Measurements from ENCODE around the gene PAFAH1B2. TPM values are rescaled to one million over a fixed set of nuclear protein-coding genes. Genes with fewer than 3 reads are reported as not detected.

The PAFAH1B2 gene
- total RNA-seq, 2 experiments from 2014 or later: 67.5 to 67.6 TPM

- DNase-seq: no peak
- H3K9me3 Mint-ChIP-seq: no peaks in the 10 kb centered on the region
- peaks cover 35% of the 10 kb centered on the region for H3K4me1 Mint-ChIP-seq
- H3K4me3 Mint-ChIP-seq: peak overlapping the region; percentile 100
- H3K27ac Mint-ChIP-seq: peak overlapping the region; percentile 94
- H3K36me3 Mint-ChIP-seq: peaks cover 26% of the 10 kb centered on the region
- H3K27me3 Mint-ChIP-seq: peaks cover 15% of the 10 kb centered on the region
These were observed 1.3 kb downstream of the PAFAH1B2 start for GRCh38 chr11:117145393-117145761.

- Mint-ChIP-seq H3K27me3 (peaks cover 5% of the 10 kb centered on the region), H3K9me3 (no peaks in the 10 kb centered on the region), H3K4me3 (peak overlapping the region; percentile 100), H3K4me1 (peaks cover 38% of the 10 kb centered on the region), H3K36me3 (peaks cover 30% of the 10 kb centered on the region), H3K27ac (no peak overlapping the region)
- DNase-seq: no peak
These were observed 2.4 kb downstream of the PAFAH1B2 start for GRCh38 chr11:117146521-117146920.

GRCh38 chr11:117152066-117152465 lies 8.0 kb downstream of the PAFAH1B2 start:
- peaks cover 30% of the 10 kb centered on the region for H3K4me1 Mint-ChIP-seq
- peak overlapping the region; percentile 36 for H3K27ac Mint-ChIP-seq
- H3K9me3 Mint-ChIP-seq: no peaks in the 10 kb centered on the region
- no peaks in the 10 kb centered on the region for H3K27me3 Mint-ChIP-seq
- no peak overlapping the region for H3K4me3 Mint-ChIP-seq
- H3K36me3 Mint-ChIP-seq: peaks cover 21% of the 10 kb centered on the region
- DNase-seq: no peak

GRCh38 chr11:117154468-117154867 lies 10.4 kb downstream of the PAFAH1B2 start:
- Mint-ChIP-seq H3K27me3 (no peaks in the 10 kb centered on the region), H3K4me3 (no peak overlapping the region), H3K36me3 (peaks cover 15% of the 10 kb centered on the region), H3K27ac (no peak overlapping the region), H3K9me3 (no peaks in the 10 kb centered on the region), H3K4me1 (peaks cover 24% of the 10 kb centered on the region)
- DNase-seq: no peak

GRCh38 chr11:117157507-117157906 lies 13.4 kb downstream of the PAFAH1B2 start:
- Mint-ChIP-seq H3K36me3 (peaks cover 8% of the 10 kb centered on the region), H3K27me3 (no peaks in the 10 kb centered on the region), H3K27ac (no peak overlapping the region), H3K4me3 (no peak overlapping the region), H3K9me3 (no peaks in the 10 kb centered on the region), H3K4me1 (peaks cover 16% of the 10 kb centered on the region)
- no peak for DNase-seq

GRCh38 chr11:117159892-117160291 lies 15.8 kb downstream of the PAFAH1B2 start:
- H3K27ac Mint-ChIP-seq: no peak overlapping the region
- H3K4me1 Mint-ChIP-seq: peaks cover 14% of the 10 kb centered on the region
- DNase-seq: no peak
- no peaks in the 10 kb centered on the region for H3K9me3 Mint-ChIP-seq
- H3K27me3 Mint-ChIP-seq: no peaks in the 10 kb centered on the region
- H3K4me3 Mint-ChIP-seq: no peak overlapping the region
- peaks cover 9% of the 10 kb centered on the region for H3K36me3 Mint-ChIP-seq

- DNase-seq: no peak
- H3K27me3 Mint-ChIP-seq: no peaks in the 10 kb centered on the region
- peaks cover 11% of the 10 kb centered on the region for H3K4me1 Mint-ChIP-seq
- H3K27ac Mint-ChIP-seq: peak overlapping the region; percentile 34
- no peak overlapping the region for H3K4me3 Mint-ChIP-seq
- no peaks in the 10 kb centered on the region for H3K9me3 Mint-ChIP-seq
- H3K36me3 Mint-ChIP-seq: peaks cover 13% of the 10 kb centered on the region
These were observed 16.7 kb downstream of the PAFAH1B2 start for GRCh38 chr11:117160826-117161225.

GRCh38 chr11:117166491-117166890 lies 22.4 kb downstream of the PAFAH1B2 start:
- Mint-ChIP-seq H3K4me1 (peaks cover 7% of the 10 kb centered on the region), H3K9me3 (no peaks in the 10 kb centered on the region), H3K36me3 (peaks cover 14% of the 10 kb centered on the region), H3K27ac (no peak overlapping the region), H3K27me3 (no peaks in the 10 kb centered on the region), H3K4me3 (no peak overlapping the region)
- no peak for DNase-seq

- no peak overlapping the region for H3K4me3 Mint-ChIP-seq
These were observed 25.6 kb downstream of the PAFAH1B2 start for GRCh38 chr11:117169736-117170135.

GRCh38 chr11:117170210-117170609 lies 26.1 kb downstream of the PAFAH1B2 start:
- DNase-seq: no peak
- H3K9me3 Mint-ChIP-seq: no peaks in the 10 kb centered on the region
- H3K27me3 Mint-ChIP-seq: no peaks in the 10 kb centered on the region
- H3K27ac Mint-ChIP-seq: no peak overlapping the region
- peaks cover 14% of the 10 kb centered on the region for H3K4me1 Mint-ChIP-seq
- peaks cover 9% of the 10 kb centered on the region for H3K36me3 Mint-ChIP-seq
- H3K4me3 Mint-ChIP-seq: no peak overlapping the region

More at GRCh38 chr11:117169736-117170135, 25.6 kb downstream of the PAFAH1B2 start:
- Mint-ChIP-seq H3K9me3 (no peaks in the 10 kb centered on the region), H3K27me3 (no peaks in the 10 kb centered on the region), H3K36me3 (peaks cover 9% of the 10 kb centered on the region), H3K27ac (no peak overlapping the region), H3K4me1 (peaks cover 14% of the 10 kb centered on the region)
- DNase-seq: no peak

GRCh38 chr11:117171007-117171403 lies 26.9 kb downstream of the PAFAH1B2 start:
- H3K27me3 Mint-ChIP-seq: no peaks in the 10 kb centered on the region
- H3K9me3 Mint-ChIP-seq: no peaks in the 10 kb centered on the region
- peak overlapping the region; percentile 31 for H3K27ac Mint-ChIP-seq
- peaks cover 14% of the 10 kb centered on the region for H3K4me1 Mint-ChIP-seq
- H3K4me3 Mint-ChIP-seq: no peak overlapping the region
- H3K36me3 Mint-ChIP-seq: peaks cover 5% of the 10 kb centered on the region
- no peak for DNase-seq

GRCh38 chr11:117171404-117172061 lies 27.4 kb downstream of the PAFAH1B2 start:
- H3K36me3 Mint-ChIP-seq: peaks cover 5% of the 10 kb centered on the region
- DNase-seq: no peak
- no peaks in the 10 kb centered on the region for H3K27me3 Mint-ChIP-seq
- no peak overlapping the region for H3K4me3 Mint-ChIP-seq
- H3K4me1 Mint-ChIP-seq: peaks cover 14% of the 10 kb centered on the region
- H3K9me3 Mint-ChIP-seq: no peaks in the 10 kb centered on the region
- peak overlapping the region; percentile 31 for H3K27ac Mint-ChIP-seq

GRCh38 chr11:117172724-117173421 lies 28.8 kb downstream of the PAFAH1B2 start:
- no peak for DNase-seq
- Mint-ChIP-seq H3K27me3 (no peaks in the 10 kb centered on the region), H3K27ac (peak overlapping the region; percentile 60), H3K9me3 (no peaks in the 10 kb centered on the region), H3K4me3 (no peak overlapping the region), H3K4me1 (peaks cover 18% of the 10 kb centered on the region), H3K36me3 (peaks cover 3% of the 10 kb centered on the region)

- H3K4me1 Mint-ChIP-seq: peaks cover 32% of the 10 kb centered on the region
- no peaks in the 10 kb centered on the region for H3K27me3 Mint-ChIP-seq
- no peak overlapping the region for H3K4me3 Mint-ChIP-seq
- H3K9me3 Mint-ChIP-seq: no peaks in the 10 kb centered on the region
- no peak for DNase-seq
- H3K27ac Mint-ChIP-seq: no peak overlapping the region
- H3K36me3 Mint-ChIP-seq: no peaks in the 10 kb centered on the region
These were observed 31.0 kb downstream of the PAFAH1B2 start for GRCh38 chr11:117175104-117175503.

- H3K4me1 Mint-ChIP-seq: peaks cover 35% of the 10 kb centered on the region
- H3K9me3 Mint-ChIP-seq: no peaks in the 10 kb centered on the region
- H3K27ac Mint-ChIP-seq: no peak overlapping the region
- no peak for DNase-seq
- H3K36me3 Mint-ChIP-seq: no peaks in the 10 kb centered on the region
- no peaks in the 10 kb centered on the region for H3K27me3 Mint-ChIP-seq
- no peak overlapping the region for H3K4me3 Mint-ChIP-seq
These were observed 31.7 kb downstream of the PAFAH1B2 start for GRCh38 chr11:117175781-117176180.

GRCh38 chr11:117176186-117176585 lies 32.1 kb downstream of the PAFAH1B2 start:
- Mint-ChIP-seq H3K4me1 (peaks cover 37% of the 10 kb centered on the region), H3K9me3 (no peaks in the 10 kb centered on the region), H3K36me3 (no peaks in the 10 kb centered on the region), H3K4me3 (no peak overlapping the region), H3K27ac (no peak overlapping the region), H3K27me3 (no peaks in the 10 kb centered on the region)
- DNase-seq: no peak

Data from activated naive CD8-positive, alpha-beta T cell treated with anti-CD3 and anti-CD28 coated beads for 36 hours (primary cell).